GM18870 (cell line): ENCODE results near the gene ZNF324B.
A peak's percentile ranks its signal among the peaks of the same experiment; 100 is the strongest.
"Not testable (repeated sequence)": the region's sequence is repeated elsewhere in the genome, so short reads cannot be mapped to it uniquely, and the experiment has no call there.

Experiments
- ATAC-seq: cut with Tn5 transposase; IDR thresholded peaks from one replicate; pipeline ENCODE4 v1.9.1; 2021; ENCODE audit warnings: moderate library complexity; ENCODE audit not compliant: unreplicated experiment

Gene ZNF324B

GRCh38 chr19:58453743-58454142 is 2.3 kb downstream of the ZNF324B start:
- ATAC-seq, result no peak

GRCh38 chr19:58455306-58455705 is 3.9 kb downstream of the ZNF324B start:
- no peak for ATAC-seq

- ATAC-seq, result no peak
These were observed 4.7 kb downstream of the ZNF324B start for GRCh38 chr19:58456111-58456510.

- ATAC-seq, result no peak
These were observed 8.6 kb downstream of the ZNF324B start for GRCh38 chr19:58460039-58460438.

GRCh38 chr19:58466089-58466759 is 14.8 kb downstream of the ZNF324B start:
- no peak for ATAC-seq

GRCh38 chr19:58466760-58467589 is 15.6 kb downstream of the ZNF324B start, which contains the start of gene ZNF324:
TSS of gene ZNF324 (plus strand) at chr19:58467080. CDS start at chr19:58469186, 2,106 bp downstream.
- ATAC-seq, result peak; percentile 69

- ATAC-seq, result no peak
These were observed 16.9 kb downstream of the ZNF324B start for GRCh38 chr19:58468216-58468839.

- no peak for ATAC-seq
These were observed 18.0 kb downstream of the ZNF324B start for GRCh38 chr19:58469241-58470013.

- ATAC-seq, result not testable (repeated sequence)
These were observed 19.6 kb downstream of the ZNF324B start for GRCh38 chr19:58470837-58471543.

- no peak for ATAC-seq
These were observed 20.3 kb downstream of the ZNF324B start for GRCh38 chr19:58471736-58472135.

GRCh38 chr19:58473775-58474174 is 22.4 kb downstream of the ZNF324B start:
- no peak for ATAC-seq

- ATAC-seq, result no peak
These were observed 23.0 kb downstream of the ZNF324B start for GRCh38 chr19:58474291-58474996.

- no peak for ATAC-seq
These were observed 23.7 kb downstream of the ZNF324B start for GRCh38 chr19:58474997-58475713.

- peak; percentile 75 for ATAC-seq
These were observed 24.5 kb downstream of the ZNF324B start, which contains the start of gene ZNF446 for GRCh38 chr19:58475714-58476497. TSS of gene ZNF446 (plus strand) at chr19:58476352. CDS start at chr19:58477219, 867 bp downstream.

GRCh38 chr19:58476498-58477015 is 25.1 kb downstream of the ZNF324B start:
- ATAC-seq, result peak; percentile 5

GRCh38 chr19:58477130-58477529 is 25.7 kb downstream of the ZNF324B start:
- no peak for ATAC-seq

GRCh38 chr19:58477871-58478270 is 26.4 kb downstream of the ZNF324B start:
- ATAC-seq, result no peak

- ATAC-seq, result no peak
These were observed 27.9 kb downstream of the ZNF324B start for GRCh38 chr19:58479303-58479702.
